ENCODE data around the gene USP25.

USP25 gene

GRCh38 chr21:15809818-15810217 is 80.0 kb downstream of the USP25 start:
- no peak for DNase-seq (ENCODE audit: low spot score)

GRCh38 chr21:15815285-15815684 is 85.5 kb downstream of the USP25 start:
- DNase-seq (ENCODE audit: low spot score) = no peak

GRCh38 chr21:15820327-15820726 is 90.5 kb downstream of the USP25 start:
- DNase-seq (ENCODE audit: low spot score) = no peak

GRCh38 chr21:15820852-15821379 is 91.1 kb downstream of the USP25 start:
- no peak for DNase-seq (ENCODE audit: low spot score)

GRCh38 chr21:15823486-15824150 is 93.8 kb downstream of the USP25 start:
- DNase-seq (ENCODE audit: low spot score) = no peak

- DNase-seq (ENCODE audit: low spot score) = no peak
Measured at GRCh38 chr21:15825700-15826099, 95.9 kb downstream of the USP25 start.

- peak; percentile 10 for DNase-seq (ENCODE audit: low spot score)
Measured at GRCh38 chr21:15826147-15826780, 96.5 kb downstream of the USP25 start.

- DNase-seq (ENCODE audit: low spot score) = no peak
Measured at GRCh38 chr21:15826908-15827601, 97.3 kb downstream of the USP25 start.

GRCh38 chr21:15831497-15831896 is 101.7 kb downstream of the USP25 start:
- DNase-seq (ENCODE audit: low spot score) = no peak

GRCh38 chr21:15837645-15838044 is 107.9 kb downstream of the USP25 start:
- peak; percentile 17 for DNase-seq (ENCODE audit: low spot score)

- no peak for DNase-seq (ENCODE audit: low spot score)
Measured at GRCh38 chr21:15839026-15839425, 109.2 kb downstream of the USP25 start.

GRCh38 chr21:15839601-15840000 is 109.8 kb downstream of the USP25 start:
- no peak for DNase-seq (ENCODE audit: low spot score)

- no peak for DNase-seq (ENCODE audit: low spot score)
Measured at GRCh38 chr21:15840406-15840805, 110.6 kb downstream of the USP25 start.

GRCh38 chr21:15841856-15842564 is 112.2 kb downstream of the USP25 start:
- peak; percentile 45 for DNase-seq (ENCODE audit: low spot score)

- DNase-seq (ENCODE audit: low spot score) = no peak
Measured at GRCh38 chr21:15842565-15842880, 112.7 kb downstream of the USP25 start.

GRCh38 chr21:15843766-15844165 is 114.0 kb downstream of the USP25 start:
- no peak for DNase-seq (ENCODE audit: low spot score)

GRCh38 chr21:15848634-15849560 is 119.1 kb downstream of the USP25 start:
- no peak for DNase-seq (ENCODE audit: low spot score)

- no peak for DNase-seq (ENCODE audit: low spot score)
Measured at GRCh38 chr21:15849927-15850326, 120.1 kb downstream of the USP25 start.

- DNase-seq (ENCODE audit: low spot score) = peak; percentile 26
Measured at GRCh38 chr21:15850645-15851044, 120.9 kb downstream of the USP25 start.

GRCh38 chr21:15852146-15852545 is 122.4 kb downstream of the USP25 start:
- no peak for DNase-seq (ENCODE audit: low spot score)

GRCh38 chr21:15853126-15853525 is 123.3 kb downstream of the USP25 start:
- DNase-seq (ENCODE audit: low spot score) = no peak
